Measurements from ENCODE around the gene AHSG.
A peak's percentile ranks its signal among the peaks of the same experiment; 100 is the strongest.

Gene AHSG

GRCh38 chr3:186592682-186593081 lies 20.2 kb upstream of the AHSG start:
- no peak for DNase-seq (ENCODE audit: low read depth in 2 of 3, low spot score in 1 of 3)

- no peak for DNase-seq (ENCODE audit: low read depth in 2 of 3, low spot score in 1 of 3)
These were observed 19.0 kb upstream of the AHSG start for GRCh38 chr3:186593862-186594261.

GRCh38 chr3:186594591-186595113 lies 18.2 kb upstream of the AHSG start:
- no peak for DNase-seq (ENCODE audit: low read depth in 2 of 3, low spot score in 1 of 3)

DNA sequence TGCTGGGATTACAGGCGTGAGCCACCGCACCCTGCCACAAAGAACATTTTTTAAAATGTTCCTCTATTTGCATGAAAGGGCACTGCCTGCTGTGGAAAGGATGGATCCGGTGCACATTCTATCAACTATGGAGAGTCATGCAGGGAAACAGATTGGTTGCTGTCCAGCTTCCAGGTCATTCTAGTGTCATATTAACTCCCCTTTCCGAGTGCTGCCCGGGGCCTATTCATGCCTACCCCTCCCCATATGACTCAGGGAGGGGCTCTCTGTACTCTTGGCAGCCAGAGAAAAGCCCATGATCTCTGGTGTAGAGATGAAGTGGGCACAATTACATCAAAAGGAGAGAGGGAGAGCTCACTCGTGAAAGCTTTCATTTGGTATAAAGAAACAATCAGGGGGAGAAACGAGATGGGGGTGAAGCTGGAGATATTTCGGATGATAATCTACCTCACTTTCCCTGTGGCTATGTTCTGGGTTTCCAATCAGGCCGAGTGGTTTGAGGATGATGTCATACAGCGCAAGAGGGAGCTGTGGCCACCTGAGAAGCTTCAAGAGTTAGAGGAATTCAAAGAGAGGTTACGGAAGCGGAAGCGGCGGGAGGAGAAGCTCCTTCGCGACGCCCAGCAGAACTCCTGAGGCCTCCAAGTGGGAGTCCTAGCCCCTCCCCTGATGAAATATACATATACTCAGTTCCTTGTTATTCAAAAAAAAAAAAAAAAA lies 16.1 kb upstream of the AHSG start:
- no peak for DNase-seq (ENCODE audit: low read depth in 2 of 3, low spot score in 1 of 3)

- no peak for DNase-seq (ENCODE audit: low read depth in 2 of 3, low spot score in 1 of 3)
These were observed 14.6 kb upstream of the AHSG start for GRCh38 chr3:186598108-186598784.

DNA sequence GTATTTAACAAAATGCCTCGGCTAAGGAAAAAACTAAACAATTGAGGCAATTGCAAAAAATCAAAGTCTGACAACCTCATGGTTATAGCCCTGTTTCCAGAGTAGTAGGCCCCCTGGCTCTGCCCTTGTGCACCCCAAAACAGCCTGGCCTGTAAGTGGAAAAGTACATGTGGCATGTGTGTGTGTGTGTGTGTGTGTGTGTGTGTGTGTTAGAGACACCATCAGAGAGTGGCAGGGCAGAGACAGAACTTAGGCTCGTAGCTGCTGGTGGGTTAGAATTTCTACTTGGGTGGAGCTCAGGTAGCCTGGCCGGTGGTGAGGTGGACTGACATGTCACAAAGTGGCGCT lies 14.1 kb upstream of the AHSG start:
- no peak for DNase-seq (ENCODE audit: low read depth in 2 of 3, low spot score in 1 of 3)

DNA sequence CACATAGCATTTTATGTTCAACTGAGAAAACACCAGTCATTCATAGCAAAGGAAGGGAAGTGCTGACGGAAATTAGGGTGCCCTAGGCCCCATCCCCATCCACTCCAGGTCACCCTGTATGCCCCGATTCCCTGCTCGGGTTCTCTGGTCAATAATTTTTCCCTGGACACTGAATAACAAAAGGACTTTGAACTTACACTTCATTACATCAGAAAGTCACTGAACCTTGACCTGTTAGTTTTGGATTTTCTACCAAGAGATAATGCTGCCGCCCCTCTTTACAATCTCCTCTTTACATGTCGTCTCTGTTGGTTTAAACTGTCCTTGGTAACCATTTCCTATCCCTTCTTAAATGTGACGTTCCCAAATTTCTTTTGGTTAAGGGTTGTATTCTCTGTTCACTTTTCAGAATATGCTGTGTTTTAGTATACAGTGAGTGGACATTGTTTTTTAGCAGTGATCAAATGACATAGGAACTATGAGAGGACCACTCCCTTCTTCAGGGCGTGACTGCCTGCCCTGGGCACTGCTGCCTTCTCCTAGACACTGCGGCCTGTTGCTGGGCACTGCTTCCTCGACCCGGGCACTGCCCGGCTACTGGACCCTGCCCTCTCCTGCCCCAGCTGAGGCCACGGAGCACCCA lies 13.6 kb upstream of the AHSG start:
- DNase-seq (ENCODE audit: low read depth in 2 of 3, low spot score in 1 of 3), result no peak

DNA sequence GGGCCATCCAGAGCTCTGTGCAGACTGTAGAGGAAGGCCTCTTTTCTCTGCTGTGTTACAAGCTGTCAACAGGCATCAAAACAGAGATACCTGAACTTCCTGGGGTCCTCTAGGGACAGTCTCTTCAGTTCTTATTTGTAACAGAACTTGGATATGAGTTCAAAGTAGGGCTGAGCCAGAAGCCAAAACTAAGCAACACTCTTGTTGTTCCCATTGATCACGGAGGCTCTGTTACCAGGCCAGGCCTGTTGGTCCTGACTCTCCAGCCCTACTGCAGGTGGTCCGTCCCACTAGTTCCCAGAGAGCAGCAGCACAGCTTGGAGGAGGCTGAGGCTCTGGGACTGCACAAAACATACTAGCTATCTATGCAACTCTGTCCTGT lies 13.1 kb upstream of the AHSG start:
- DNase-seq (ENCODE audit: low read depth in 2 of 3, low spot score in 1 of 3), result no peak

GRCh38 chr3:186600896-186601295 lies 12.0 kb upstream of the AHSG start:
- DNase-seq (ENCODE audit: low read depth in 2 of 3, low spot score in 1 of 3), result no peak

GRCh38 chr3:186603159-186603558 lies 9.7 kb upstream of the AHSG start:
- no peak for DNase-seq (ENCODE audit: low read depth in 2 of 3, low spot score in 1 of 3)

- no peak for DNase-seq (ENCODE audit: low read depth in 2 of 3, low spot score in 1 of 3)
These were observed 7.8 kb upstream of the AHSG start for GRCh38 chr3:186605078-186605477.

GRCh38 chr3:186605561-186606545 lies 7.0 kb upstream of the AHSG start:
- DNase-seq (ENCODE audit: low read depth in 2 of 3, low spot score in 1 of 3), result no peak

DNA sequence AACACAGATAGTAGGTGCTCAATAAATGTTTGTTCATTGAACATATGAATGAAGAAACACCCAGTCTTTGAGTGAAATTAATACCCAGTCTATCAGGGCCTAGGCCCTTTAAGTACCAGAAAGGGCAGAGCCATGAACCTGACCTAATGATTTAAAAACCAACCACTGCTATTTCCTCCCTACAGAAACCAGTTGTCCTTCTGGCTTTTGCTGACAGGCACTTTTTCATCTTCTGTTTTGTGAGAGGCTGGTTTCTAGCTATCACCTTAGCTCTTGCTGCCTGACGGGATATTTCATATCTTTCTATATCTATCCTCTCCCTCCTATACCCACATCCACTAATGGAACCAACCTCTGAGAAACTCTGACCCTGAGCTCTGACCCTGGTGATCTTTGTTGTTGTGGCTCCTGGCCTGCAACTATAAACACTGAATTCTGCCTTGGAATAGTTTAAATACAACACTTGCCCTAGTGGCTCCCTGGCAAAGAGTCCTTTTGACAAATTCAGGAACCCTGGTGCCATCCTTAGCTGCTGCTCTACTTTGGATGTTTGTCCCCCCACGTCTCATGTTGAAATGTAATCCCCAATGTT lies 4.1 kb upstream of the AHSG start:
- no peak for DNase-seq (ENCODE audit: low read depth in 2 of 3, low spot score in 1 of 3)

GRCh38 chr3:186609247-186609868 lies 3.5 kb upstream of the AHSG start:
- no peak for DNase-seq (ENCODE audit: low read depth in 2 of 3, low spot score in 1 of 3)

DNA sequence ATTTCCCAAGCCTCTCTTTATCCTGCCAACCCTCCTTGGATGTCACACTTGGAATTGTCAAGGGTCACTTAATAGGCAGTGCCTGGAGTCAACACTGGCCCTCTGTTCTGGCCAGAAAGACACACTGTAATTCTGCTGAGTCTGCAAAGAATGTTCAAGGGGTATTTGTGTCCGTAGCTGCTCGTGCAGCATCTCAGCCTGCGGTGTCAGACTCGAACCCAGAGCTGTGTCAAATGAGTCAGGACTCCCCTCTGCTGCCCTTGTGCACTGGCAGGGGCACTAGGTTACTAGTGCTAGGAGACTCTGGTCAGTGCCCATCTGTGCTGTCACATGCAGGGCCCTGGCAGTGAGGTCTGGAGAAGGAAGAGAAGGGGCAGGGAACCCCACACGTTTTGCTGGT lies 795 bp upstream of the AHSG start:
- no peak for DNase-seq (ENCODE audit: low read depth in 2 of 3, low spot score in 1 of 3)

GRCh38 chr3:186613637-186614265 lies 891 bp downstream of the AHSG start:
- DNase-seq (ENCODE audit: low read depth in 2 of 3, low spot score in 1 of 3), result no peak

GRCh38 chr3:186614266-186614596 lies 1.4 kb downstream of the AHSG start:
- no peak for DNase-seq (ENCODE audit: low read depth in 2 of 3, low spot score in 1 of 3)

- DNase-seq (ENCODE audit: low read depth in 2 of 3, low spot score in 1 of 3), result peak; percentile 61 to 85 (median 71)
These were observed 2.0 kb downstream of the AHSG start for GRCh38 chr3:186614597-186615483.

- DNase-seq (ENCODE audit: low read depth in 2 of 3, low spot score in 1 of 3), result no peak
These were observed 3.4 kb downstream of the AHSG start for GRCh38 chr3:186616299-186616617.
